Measurements from ENCODE around the gene XXYLT1. TPM values are rescaled to one million over a fixed set of nuclear protein-coding genes. Genes with fewer than 3 reads are reported as not detected.

XXYLT1 gene
- total and polyA plus RNA-seq, 9 of the 15 experiments (the other 6 are each of a cell fraction or from before 2014, with no cell fraction given): 1.9 to 18.9 (median 15.0) TPM

DNA sequence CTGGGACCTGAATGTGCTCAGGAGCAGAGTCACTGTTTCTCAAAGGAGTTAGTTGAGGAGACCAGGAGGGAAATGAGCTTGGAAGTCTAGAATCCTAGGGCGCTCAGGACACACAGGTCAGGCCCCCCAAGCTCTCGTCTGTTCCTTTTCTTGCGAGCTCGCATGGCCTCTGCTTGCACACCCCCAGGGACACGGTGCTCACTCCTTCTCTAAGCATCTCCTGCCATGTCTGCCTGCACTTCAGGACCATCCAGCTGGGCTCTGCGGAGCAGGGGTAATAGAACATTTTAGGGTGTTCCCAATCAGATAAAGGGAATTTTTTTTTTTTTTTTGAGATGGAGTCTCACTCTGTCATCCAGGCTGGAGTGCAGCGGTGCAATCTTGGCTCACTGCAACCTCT lies 213.2 kb downstream of the XXYLT1 start (continued):
- TF ChIP-seq, protein P1, sequence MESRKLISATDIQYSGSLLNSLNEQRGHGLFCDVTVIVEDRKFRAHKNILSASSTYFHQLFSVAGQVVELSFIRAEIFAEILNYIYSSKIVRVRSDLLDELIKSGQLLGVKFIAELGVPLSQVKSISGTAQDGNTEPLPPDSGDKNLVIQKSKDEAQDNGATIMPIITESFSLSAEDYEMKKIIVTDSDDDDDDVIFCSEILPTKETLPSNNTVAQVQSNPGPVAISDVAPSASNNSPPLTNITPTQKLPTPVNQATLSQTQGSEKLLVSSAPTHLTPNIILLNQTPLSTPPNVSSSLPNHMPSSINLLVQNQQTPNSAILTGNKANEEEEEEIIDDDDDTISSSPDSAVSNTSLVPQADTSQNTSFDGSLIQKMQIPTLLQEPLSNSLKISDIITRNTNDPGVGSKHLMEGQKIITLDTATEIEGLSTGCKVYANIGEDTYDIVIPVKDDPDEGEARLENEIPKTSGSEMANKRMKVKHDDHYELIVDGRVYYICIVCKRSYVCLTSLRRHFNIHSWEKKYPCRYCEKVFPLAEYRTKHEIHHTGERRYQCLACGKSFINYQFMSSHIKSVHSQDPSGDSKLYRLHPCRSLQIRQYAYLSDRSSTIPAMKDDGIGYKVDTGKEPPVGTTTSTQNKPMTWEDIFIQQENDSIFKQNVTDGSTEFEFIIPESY (CRISPR knock-in tag; IDR thresholded peaks at IDR 0.05): no peak
- TF ChIP-seq L3MBTL2 (IDR thresholded peaks at IDR 0.05) (no peak), NR1H2 (CRISPR knock-in tag; IDR thresholded peaks at IDR 0.05) (no peak), ZNF561 (CRISPR knock-in tag; conservative IDR thresholded peaks at IDR 0.05) (no peak), CSDE1 (IDR thresholded peaks at IDR 0.05) (no peak), TCF7L2 (IDR thresholded peaks at IDR 0.05; ENCODE audit: low read depth, low read length) (no peak), NFATC3 (IDR thresholded peaks at IDR 0.05) (no peak)
- TF ChIP-seq, protein P2, sequence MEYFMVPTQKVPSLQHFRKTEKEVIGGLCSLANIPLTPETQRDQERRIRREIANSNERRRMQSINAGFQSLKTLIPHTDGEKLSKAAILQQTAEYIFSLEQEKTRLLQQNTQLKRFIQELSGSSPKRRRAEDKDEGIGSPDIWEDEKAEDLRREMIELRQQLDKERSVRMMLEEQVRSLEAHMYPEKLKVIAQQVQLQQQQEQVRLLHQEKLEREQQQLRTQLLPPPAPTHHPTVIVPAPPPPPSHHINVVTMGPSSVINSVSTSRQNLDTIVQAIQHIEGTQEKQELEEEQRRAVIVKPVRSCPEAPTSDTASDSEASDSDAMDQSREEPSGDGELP (CRISPR knock-in tag; IDR thresholded peaks at IDR 0.05; ENCODE audit: borderline replicate concordance): no peak
- TF ChIP-seq, protein P3, sequence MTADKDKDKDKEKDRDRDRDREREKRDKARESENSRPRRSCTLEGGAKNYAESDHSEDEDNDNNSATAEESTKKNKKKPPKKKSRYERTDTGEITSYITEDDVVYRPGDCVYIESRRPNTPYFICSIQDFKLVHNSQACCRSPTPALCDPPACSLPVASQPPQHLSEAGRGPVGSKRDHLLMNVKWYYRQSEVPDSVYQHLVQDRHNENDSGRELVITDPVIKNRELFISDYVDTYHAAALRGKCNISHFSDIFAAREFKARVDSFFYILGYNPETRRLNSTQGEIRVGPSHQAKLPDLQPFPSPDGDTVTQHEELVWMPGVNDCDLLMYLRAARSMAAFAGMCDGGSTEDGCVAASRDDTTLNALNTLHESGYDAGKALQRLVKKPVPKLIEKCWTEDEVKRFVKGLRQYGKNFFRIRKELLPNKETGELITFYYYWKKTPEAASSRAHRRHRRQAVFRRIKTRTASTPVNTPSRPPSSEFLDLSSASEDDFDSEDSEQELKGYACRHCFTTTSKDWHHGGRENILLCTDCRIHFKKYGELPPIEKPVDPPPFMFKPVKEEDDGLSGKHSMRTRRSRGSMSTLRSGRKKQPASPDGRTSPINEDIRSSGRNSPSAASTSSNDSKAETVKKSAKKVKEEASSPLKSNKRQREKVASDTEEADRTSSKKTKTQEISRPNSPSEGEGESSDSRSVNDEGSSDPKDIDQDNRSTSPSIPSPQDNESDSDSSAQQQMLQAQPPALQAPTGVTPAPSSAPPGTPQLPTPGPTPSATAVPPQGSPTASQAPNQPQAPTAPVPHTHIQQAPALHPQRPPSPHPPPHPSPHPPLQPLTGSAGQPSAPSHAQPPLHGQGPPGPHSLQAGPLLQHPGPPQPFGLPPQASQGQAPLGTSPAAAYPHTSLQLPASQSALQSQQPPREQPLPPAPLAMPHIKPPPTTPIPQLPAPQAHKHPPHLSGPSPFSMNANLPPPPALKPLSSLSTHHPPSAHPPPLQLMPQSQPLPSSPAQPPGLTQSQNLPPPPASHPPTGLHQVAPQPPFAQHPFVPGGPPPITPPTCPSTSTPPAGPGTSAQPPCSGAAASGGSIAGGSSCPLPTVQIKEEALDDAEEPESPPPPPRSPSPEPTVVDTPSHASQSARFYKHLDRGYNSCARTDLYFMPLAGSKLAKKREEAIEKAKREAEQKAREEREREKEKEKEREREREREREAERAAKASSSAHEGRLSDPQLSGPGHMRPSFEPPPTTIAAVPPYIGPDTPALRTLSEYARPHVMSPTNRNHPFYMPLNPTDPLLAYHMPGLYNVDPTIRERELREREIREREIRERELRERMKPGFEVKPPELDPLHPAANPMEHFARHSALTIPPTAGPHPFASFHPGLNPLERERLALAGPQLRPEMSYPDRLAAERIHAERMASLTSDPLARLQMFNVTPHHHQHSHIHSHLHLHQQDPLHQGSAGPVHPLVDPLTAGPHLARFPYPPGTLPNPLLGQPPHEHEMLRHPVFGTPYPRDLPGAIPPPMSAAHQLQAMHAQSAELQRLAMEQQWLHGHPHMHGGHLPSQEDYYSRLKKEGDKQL (CRISPR knock-in tag; IDR thresholded peaks at IDR 0.05; ENCODE audit: borderline replicate concordance): no peak

Measured in K562 (cell line).